GM18502 (cell line): Measurements from ENCODE around the gene TMEM72.

Experiments used
- ATAC-seq: cut with Tn5 transposase; IDR thresholded peaks from one replicate; pipeline ENCODE4 v1.9.1; 2021; ENCODE audit warnings: mild to moderate bottlenecking; ENCODE audit not compliant: unreplicated experiment, poor library complexity

Gene TMEM72

GRCh38 chr10:44914891-44915290, 3.8 kb downstream of the TMEM72 start:
- no peak for ATAC-seq

GRCh38 chr10:44916429-44916828, 5.3 kb downstream of the TMEM72 start:
- no peak for ATAC-seq

- no peak for ATAC-seq
Measured at GRCh38 chr10:44917848-44918247, 6.7 kb downstream of the TMEM72 start.

- ATAC-seq: no peak
Measured at GRCh38 chr10:44920252-44920651, 9.1 kb downstream of the TMEM72 start.

- ATAC-seq: no peak
Measured at GRCh38 chr10:44921061-44921460, 9.9 kb downstream of the TMEM72 start.

GRCh38 chr10:44921506-44921905, 10.4 kb downstream of the TMEM72 start:
- no peak for ATAC-seq

- no peak for ATAC-seq
Measured at GRCh38 chr10:44922021-44922420, 10.9 kb downstream of the TMEM72 start.

GRCh38 chr10:44922796-44923545, 11.8 kb downstream of the TMEM72 start:
- no peak for ATAC-seq

- ATAC-seq: no peak
Measured at GRCh38 chr10:44923611-44924010, 12.5 kb downstream of the TMEM72 start.

- ATAC-seq: no peak
Measured at GRCh38 chr10:44924261-44925040, 13.3 kb downstream of the TMEM72 start.

- no peak for ATAC-seq
Measured at GRCh38 chr10:44925224-44925623, 14.1 kb downstream of the TMEM72 start.

- ATAC-seq: no peak
Measured at GRCh38 chr10:44925811-44926750, 14.9 kb downstream of the TMEM72 start.

- ATAC-seq: no peak
Measured at GRCh38 chr10:44926751-44927351, 15.7 kb downstream of the TMEM72 start.

GRCh38 chr10:44927352-44927751, 16.2 kb downstream of the TMEM72 start:
- no peak for ATAC-seq

- ATAC-seq: no peak
Measured at GRCh38 chr10:44928462-44928861, 17.3 kb downstream of the TMEM72 start.

- no peak for ATAC-seq
Measured at GRCh38 chr10:44929356-44930255, 18.5 kb downstream of the TMEM72 start.

GRCh38 chr10:44930904-44931620, 19.9 kb downstream of the TMEM72 start:
- no peak for ATAC-seq

- no peak for ATAC-seq
Measured at GRCh38 chr10:44931621-44932516, 20.7 kb downstream of the TMEM72 start.
